PC-3 (cell line): ENCODE results near the gene NOL11.

Source experiments
- EZH2 ChIP-seq: fragments of 300-600 bp; sonication (generic); IDR thresholded peaks from one replicate; pipeline ENCODE4 v1.6.1; 2017; ENCODE audit warnings: antibody characterized with exemption, mild to moderate bottlenecking, low read length; ENCODE audit not compliant: unreplicated experiment
- TF ChIP-seq, protein P1 (sequence below): fragments of 300-600 bp; sonication (generic); conservative IDR thresholded peaks from 2 replicates; pipeline ENCODE4 v1.5.1; 2017; ENCODE audit warnings: antibody characterized with exemption, low read depth, mild to moderate bottlenecking, low read length

- TF ChIP-seq EZH2 = no peak
- TF ChIP-seq, protein P1, sequence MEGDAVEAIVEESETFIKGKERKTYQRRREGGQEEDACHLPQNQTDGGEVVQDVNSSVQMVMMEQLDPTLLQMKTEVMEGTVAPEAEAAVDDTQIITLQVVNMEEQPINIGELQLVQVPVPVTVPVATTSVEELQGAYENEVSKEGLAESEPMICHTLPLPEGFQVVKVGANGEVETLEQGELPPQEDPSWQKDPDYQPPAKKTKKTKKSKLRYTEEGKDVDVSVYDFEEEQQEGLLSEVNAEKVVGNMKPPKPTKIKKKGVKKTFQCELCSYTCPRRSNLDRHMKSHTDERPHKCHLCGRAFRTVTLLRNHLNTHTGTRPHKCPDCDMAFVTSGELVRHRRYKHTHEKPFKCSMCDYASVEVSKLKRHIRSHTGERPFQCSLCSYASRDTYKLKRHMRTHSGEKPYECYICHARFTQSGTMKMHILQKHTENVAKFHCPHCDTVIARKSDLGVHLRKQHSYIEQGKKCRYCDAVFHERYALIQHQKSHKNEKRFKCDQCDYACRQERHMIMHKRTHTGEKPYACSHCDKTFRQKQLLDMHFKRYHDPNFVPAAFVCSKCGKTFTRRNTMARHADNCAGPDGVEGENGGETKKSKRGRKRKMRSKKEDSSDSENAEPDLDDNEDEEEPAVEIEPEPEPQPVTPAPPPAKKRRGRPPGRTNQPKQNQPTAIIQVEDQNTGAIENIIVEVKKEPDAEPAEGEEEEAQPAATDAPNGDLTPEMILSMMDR = no peak
Measured at GRCh38 chr17:67754001-67754400, 36.3 kb downstream of the NOL11 start.
